GM19372 (cell line): Measurements from ENCODE around the gene ADO.
A peak's percentile ranks its signal among the peaks of the same experiment; 100 is the strongest.

ENCODE experiments used
- ATAC-seq: cut with Tn5 transposase; IDR thresholded peaks from one replicate; pipeline ENCODE4 v1.9.1; 2021; ENCODE audit warnings: mild to moderate bottlenecking, low read depth, moderate library complexity; ENCODE audit not compliant: unreplicated experiment

Gene ADO

GRCh38 chr10:62816331-62817120, 12.0 kb downstream of the ADO start, which contains the start of gene EGR2:
Gene EGR2, minus strand, starts transcription at chr10:62816366. Its CDS starts 337 bp downstream, at chr10:62816029.
- peak; percentile 60 for ATAC-seq

GRCh38 chr10:62817121-62817765, 12.7 kb downstream of the ADO start:
- ATAC-seq, result peak; percentile 1

DNA sequence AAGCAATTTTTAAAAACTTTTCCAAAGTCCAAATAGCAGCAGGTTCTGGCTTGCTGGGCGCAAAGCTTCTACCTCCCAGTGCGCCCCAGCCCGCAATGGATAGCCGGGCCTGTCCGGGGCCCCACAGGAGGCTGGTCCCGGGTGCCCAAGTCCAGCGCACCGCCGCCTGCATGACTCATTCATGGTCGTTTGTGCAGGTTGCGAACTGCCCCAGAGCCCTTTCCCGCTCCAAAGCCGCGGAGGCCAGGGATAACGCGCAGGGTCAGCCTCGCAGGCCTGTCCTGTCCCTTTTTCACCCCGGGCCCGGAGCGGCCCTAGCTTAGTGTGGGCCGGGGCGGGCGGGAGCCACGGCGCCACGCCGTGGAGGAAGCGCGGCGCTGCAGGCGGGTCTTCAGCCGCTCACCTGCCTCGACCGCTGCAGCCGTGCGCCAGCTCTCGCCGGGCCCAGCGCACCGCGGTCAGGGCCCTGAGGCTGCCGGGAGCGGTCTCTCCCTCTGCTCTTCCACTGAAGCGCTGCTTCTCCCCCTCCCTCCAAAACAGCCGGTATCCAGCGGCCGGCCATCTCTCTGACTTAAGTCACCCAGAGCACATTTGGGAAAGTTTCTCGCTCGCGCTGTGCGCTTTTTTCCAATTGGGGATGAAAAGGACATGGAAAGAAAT, 13.4 kb downstream of the ADO start:
- peak; percentile 37 for ATAC-seq

DNA sequence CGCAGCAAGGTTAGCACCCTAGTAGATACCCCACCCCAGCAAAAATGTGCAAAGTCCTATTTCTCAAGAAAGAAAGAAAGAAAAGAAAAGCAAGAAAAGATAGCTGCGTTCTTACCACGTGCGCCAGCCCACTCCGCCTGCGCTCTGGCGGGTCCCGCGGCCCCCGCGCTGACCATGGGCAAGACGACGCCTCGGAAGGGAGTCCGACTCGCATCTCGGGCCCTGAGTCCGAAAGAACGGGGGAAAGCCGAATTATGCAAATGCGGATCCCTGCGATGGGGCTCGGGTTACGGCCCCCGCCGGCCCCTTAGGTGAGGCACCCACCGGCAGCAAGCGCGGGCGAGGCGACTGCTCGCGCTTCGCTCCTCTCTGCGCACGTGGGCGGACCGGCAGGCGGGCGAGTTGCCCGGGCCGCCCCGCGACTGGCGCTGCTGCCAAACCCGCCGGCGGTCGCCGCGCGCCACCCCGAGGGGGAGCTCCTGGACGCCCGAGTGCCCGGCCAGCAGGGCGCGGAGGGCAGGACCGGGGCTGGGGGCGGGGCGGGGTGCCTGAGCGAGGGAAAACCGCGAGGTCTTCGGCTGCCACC, 14.0 kb downstream of the ADO start:
- ATAC-seq, result no peak

DNA sequence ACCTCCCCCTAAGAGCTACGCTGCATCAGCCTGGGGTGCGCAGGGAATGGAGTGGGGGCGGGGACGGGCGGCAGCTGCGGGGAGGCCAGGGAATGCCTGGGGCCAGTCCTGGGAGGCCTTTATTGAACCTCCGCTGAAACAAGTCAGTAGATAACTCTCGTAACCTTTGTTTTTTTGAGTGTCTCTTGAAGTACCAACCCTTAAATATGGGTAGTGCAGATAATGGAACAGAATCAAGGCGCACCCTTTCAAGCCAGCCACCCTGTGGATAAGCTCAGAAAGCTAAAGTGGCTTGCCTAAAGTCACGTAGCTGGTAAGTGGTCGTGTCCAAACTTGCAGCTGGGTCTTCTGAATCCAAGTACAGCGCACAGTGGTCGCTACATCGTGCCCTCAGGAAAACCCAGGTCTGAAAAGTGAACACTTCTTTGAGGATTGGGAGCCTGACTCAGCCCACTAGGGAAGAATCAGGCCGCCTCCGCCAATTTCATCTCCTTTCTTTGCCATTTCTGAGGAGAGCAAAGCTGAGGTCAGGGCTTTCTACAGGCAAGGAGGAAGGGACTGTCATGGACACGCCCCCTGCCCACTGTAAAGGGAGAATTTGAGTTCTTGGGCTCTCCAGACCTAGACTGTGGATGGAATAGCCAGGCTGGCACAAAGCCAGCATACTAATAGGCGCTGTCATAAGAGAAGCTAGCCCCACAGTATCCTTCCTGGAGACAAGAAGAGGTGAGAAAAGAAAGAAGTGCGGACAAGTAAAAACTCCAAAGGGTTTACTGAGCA, 14.8 kb downstream of the ADO start:
- ATAC-seq, result no peak

GRCh38 chr10:62820586-62820985, 16.1 kb downstream of the ADO start:
- no peak for ATAC-seq

DNA sequence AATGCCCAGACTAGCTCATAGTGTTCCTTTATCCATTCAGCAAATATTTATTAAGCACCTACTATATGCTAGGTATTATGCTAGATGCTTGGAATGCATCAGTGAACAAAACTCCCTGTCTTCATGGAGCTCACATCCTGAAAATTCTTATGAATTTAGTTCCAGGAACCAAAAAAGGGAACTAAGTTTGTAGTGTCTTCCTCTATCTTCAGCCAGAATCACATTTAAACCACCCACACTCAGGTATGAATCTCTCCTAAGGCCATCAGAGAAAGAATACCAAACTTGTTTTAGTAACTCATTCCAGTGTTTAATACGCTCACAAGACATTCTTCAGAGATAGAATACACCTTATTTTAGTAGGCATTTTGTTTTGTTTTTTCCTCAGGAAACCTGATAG, 21.8 kb downstream of the ADO start:
- no peak for ATAC-seq

DNA sequence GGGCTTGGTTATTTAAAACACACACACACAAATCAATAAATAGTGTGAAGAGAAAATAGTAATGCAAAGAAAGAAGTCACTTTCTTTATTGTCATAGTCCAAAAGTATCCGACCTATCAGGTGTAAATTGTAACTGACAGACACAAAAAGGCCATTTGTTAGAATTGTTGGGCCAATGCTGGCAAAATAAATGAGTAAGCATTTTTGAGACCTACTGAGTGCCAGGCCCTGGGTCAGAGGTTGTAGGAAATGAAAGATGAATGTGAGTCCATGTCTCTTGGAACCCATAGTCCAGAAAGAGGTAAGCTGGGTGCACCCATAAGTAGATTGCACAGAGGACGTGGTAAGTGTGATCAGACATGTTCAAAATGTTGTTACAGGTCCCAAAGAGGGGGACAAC, 25.1 kb downstream of the ADO start:
- ATAC-seq, result no peak

GRCh38 chr10:62830679-62831078, 26.2 kb downstream of the ADO start:
- ATAC-seq, result no peak

DNA sequence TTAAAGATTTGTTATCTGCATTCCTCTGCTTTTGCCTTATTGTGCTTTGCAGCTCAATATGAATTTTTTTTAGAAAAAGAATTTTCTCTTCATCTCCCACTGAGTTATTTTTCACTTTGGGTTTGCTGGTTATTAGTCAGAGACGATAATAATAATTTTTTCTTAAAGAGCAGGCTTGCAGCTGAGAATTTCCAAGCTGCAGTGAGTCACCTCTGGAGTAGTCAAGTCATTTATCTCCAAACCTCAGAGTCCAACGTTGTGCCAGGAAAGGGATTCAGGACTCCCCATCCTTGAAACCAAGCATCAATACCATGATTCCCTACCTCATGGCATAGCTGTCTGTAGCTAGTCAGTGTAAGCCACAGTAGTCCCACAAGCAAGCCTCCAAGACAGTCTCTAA, 26.8 kb downstream of the ADO start:
- no peak for ATAC-seq

- ATAC-seq, result no peak
Observed at GRCh38 chr10:62839590-62839989, 35.1 kb downstream of the ADO start.

- peak; percentile 74 for ATAC-seq
Observed at GRCh38 chr10:62842983-62843382, 38.5 kb downstream of the ADO start.

- no peak for ATAC-seq
Observed at GRCh38 chr10:62843600-62843999, 39.1 kb downstream of the ADO start.

GRCh38 chr10:62844280-62845011, 39.9 kb downstream of the ADO start:
- no peak for ATAC-seq

GRCh38 chr10:62847433-62847832, 42.9 kb downstream of the ADO start:
- ATAC-seq, result no peak

DNA sequence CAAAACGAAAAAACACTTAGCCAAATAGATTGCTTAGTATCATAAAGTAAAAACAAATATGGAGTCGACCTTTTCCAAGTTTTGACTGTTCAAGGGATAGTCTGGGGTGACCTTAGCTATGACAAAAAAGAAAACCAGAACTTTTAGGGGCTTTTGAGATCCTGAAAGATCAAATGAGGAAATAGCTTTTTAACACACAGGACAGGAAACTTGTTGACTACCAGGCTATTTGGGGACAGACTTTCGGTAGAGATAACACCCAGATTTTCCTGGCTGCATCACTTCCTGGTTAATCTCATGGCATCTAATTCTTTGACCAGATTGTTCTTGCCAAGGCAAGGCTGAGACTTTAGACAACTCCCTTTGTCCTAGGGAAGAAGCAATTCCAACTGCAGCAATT, 46.1 kb downstream of the ADO start:
- no peak for ATAC-seq

DNA sequence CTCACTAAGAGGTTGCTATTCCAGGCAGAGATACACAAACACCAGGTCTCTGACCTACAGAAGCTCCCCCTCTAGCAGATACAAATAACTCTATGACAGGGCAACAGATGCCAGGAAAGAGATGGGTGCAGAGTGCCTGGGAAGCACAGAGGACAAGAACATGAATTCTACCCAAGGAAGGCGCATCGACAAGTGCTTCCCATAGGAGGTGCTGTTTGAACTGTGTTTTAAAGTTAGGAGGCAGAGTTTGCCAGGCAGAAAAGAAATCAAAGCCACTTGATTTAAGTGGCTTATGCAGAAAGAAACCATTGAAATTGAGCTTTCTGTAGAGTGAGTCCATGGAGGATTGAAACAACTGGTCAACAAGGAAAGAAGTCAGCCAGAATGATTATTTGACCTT, 46.9 kb downstream of the ADO start:
- ATAC-seq, result no peak

- ATAC-seq, result peak; percentile 70
Observed at GRCh38 chr10:62852961-62853702, 48.6 kb downstream of the ADO start.

DNA sequence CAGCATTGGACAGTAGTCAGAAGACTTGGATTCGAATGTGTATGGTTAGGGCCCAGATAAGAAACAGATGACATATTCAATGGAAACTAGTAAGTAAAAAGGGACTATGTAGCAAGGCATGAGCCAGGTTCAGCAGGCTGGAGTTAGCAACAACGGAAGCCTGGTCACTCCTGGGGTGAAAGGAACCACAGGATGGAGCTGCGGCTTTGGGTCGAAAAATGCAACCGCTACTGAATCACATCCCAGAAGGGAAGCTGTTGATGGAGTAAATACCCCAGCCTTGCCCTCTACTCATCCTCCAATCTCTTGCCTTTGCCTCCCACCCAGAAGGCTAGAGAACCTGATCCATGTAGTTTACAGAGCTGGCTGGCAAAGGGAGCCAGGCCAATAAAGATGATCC, 49.2 kb downstream of the ADO start:
- no peak for ATAC-seq
